ENCODE data around the gene ZNF772. TPM values are rescaled to one million over a fixed set of nuclear protein-coding genes. Genes with fewer than 3 reads are reported as not detected.

Gene ZNF772
- polyA plus RNA-seq, 1 donor (not counting 4 experiments of a cell fraction or from before 2014, with no cell fraction given): 5.2 TPM

DNA sequence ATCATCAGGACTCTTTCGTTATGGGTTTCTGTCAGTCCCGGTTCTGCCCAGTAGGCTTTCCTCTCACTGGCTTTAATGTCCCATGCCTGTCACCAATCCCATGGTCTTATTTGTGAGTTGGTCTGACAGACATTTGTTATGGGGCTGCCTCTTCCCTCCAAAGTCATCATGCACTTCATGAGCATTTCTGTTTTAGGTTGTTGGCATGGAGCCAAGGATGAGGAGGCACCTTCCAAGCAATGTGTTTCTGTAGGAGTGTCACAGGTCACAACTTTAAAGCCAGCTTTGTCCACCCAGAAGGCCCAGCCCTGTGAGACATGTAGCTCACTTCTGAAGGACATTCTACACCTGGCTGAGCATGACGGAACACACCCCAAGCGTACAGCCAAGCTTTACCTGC, 57.9 kb downstream of the ZNF772 start:
- Histone ChIP-seq H2AFZ (ENCODE audit: control insufficient read depth, low read length) (no peak overlapping the region), H3K9ac (ENCODE audit: control insufficient read depth, extremely low read depth, insufficient read depth, low read length) (no peak overlapping the region), H3K4me1 (ENCODE audit: control insufficient read depth, extremely low read depth, insufficient read depth, low read length) (no peaks in the 10 kb centered on the region), H3K4me3 (ENCODE audit: control insufficient read depth in 2 of 3, extremely low read depth in 1 of 3, insufficient read depth in 2 of 3, low read depth in 1 of 3, low read length in 3 of 3) (no peak overlapping the region), H3K27me3 (ENCODE audit: control insufficient read depth, extremely low read depth, insufficient read depth, low read length) (no peaks in the 10 kb centered on the region), H3K27ac (ENCODE audit: control insufficient read depth, insufficient read depth, low read length) (no peak overlapping the region), H3K36me3 (ENCODE audit: control insufficient read depth in 2 of 2, extremely low read depth in 1 of 2, insufficient read depth in 2 of 2, low read length in 2 of 2) (peaks cover 17 to 26% of the 10 kb centered on the region in 2 experiments), H3K4me2 (ENCODE audit: control insufficient read depth, extremely low read depth, insufficient read depth, low read depth, low read length) (no peak overlapping the region), H4K20me1 (ENCODE audit: control insufficient read depth, extremely low read depth, insufficient read depth, low read length) (no peaks in the 10 kb centered on the region), H3K79me2 (ENCODE audit: control insufficient read depth, insufficient read depth, low read length) (peaks cover 3% of the 10 kb centered on the region), H3K9me3 (ENCODE audit: control insufficient read depth, low read depth, low read length) (no peaks in the 10 kb centered on the region), H3K9me1 (ENCODE audit: control insufficient read depth, extremely low read depth, insufficient read depth, low read length) (no peaks in the 10 kb centered on the region)
- TF ChIP-seq, protein P1, sequence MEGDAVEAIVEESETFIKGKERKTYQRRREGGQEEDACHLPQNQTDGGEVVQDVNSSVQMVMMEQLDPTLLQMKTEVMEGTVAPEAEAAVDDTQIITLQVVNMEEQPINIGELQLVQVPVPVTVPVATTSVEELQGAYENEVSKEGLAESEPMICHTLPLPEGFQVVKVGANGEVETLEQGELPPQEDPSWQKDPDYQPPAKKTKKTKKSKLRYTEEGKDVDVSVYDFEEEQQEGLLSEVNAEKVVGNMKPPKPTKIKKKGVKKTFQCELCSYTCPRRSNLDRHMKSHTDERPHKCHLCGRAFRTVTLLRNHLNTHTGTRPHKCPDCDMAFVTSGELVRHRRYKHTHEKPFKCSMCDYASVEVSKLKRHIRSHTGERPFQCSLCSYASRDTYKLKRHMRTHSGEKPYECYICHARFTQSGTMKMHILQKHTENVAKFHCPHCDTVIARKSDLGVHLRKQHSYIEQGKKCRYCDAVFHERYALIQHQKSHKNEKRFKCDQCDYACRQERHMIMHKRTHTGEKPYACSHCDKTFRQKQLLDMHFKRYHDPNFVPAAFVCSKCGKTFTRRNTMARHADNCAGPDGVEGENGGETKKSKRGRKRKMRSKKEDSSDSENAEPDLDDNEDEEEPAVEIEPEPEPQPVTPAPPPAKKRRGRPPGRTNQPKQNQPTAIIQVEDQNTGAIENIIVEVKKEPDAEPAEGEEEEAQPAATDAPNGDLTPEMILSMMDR (optimal IDR thresholded peaks at IDR 0.05 in 1 of 3, IDR thresholded peaks at IDR 0.05 in 1 of 3, conservative IDR thresholded peaks at IDR 0.05 in 1 of 3; ENCODE audit: extremely low read depth in 1 of 3, insufficient read depth in 2 of 3, low read length in 3 of 3): no peak
- TF ChIP-seq EZH2 (IDR thresholded peaks at IDR 0.05; ENCODE audit: low read length): no peak
- DNase-seq (ENCODE audit: low read depth, low spot score) (no peak), FAIRE-seq (no peak)
- dilution Hi-C loops (cut with MboI; ENCODE audit: extremely low pct_ligation_motif_present, low sequenced_read_pairs): no loop called here

Small RNA genes within 50 kb of the gene (small RNA-seq; reads per million reads assigned to genes)
- gene VN1R107P (ENCODE audit: insufficient read length in 3 of 3, low read depth in 3 of 3, low replicate concordance in 1 of 3): 0 reads per million in 3 experiments

Other genes with a start within 250 kb of the ZNF772 start
- 0.54 to 0.94 TPM (median 0.70 TPM) in 3 replicates for gene AURKC, start 246.5 kb downstream of the ZNF772 start, polyA plus RNA-seq
- gene ZNF805, start 236.9 kb downstream of the ZNF772 start, polyA plus RNA-seq: 3.2 to 5.8 TPM (median 4.3 TPM) in 3 replicates
- 10.3 to 16.9 TPM (median 15.2 TPM) in 3 replicates for gene ZNF460, start 197.1 kb downstream of the ZNF772 start, polyA plus RNA-seq
- 2.1 to 2.9 TPM (median 2.5 TPM) in 3 replicates for gene ZNF543, start 157.1 kb downstream of the ZNF772 start, polyA plus RNA-seq
- gene ZNF304, start 126.3 kb downstream of the ZNF772 start, polyA plus RNA-seq: 7.4 to 8.1 TPM (median 7.7 TPM) in 3 replicates
- gene TRAPPC2B, start 114.0 kb downstream of the ZNF772 start, polyA plus RNA-seq: 15.8 to 22.2 TPM (median 20.8 TPM) in 3 replicates
- gene ZNF547, start 114.0 kb downstream of the ZNF772 start, polyA plus RNA-seq: 1.4 to 3.2 TPM (median 2.8 TPM) in 3 replicates
- 8.5 to 11.4 TPM (median 10.8 TPM) in 3 replicates for gene ZNF548, start 87.7 kb downstream of the ZNF772 start, polyA plus RNA-seq
- gene ZNF17, start 66.4 kb downstream of the ZNF772 start, polyA plus RNA-seq: 4.8 to 5.4 TPM (median 5.0 TPM) in 3 replicates
- 5.7 to 6.8 TPM (median 6.3 TPM) in 3 replicates for gene ZNF749, start 42.2 kb downstream of the ZNF772 start, polyA plus RNA-seq
- 0.09 to 0.46 TPM (median 0.17 TPM) in 3 replicates for gene VN1R1, start 20.4 kb downstream of the ZNF772 start, polyA plus RNA-seq
- 7.0 to 13.4 TPM (median 11.9 TPM) in 3 replicates for gene ZNF419, start 10.2 kb upstream of the ZNF772 start, polyA plus RNA-seq
- gene ZNF773, start 22.4 kb upstream of the ZNF772 start, polyA plus RNA-seq: 5.4 to 8.8 TPM (median 7.9 TPM) in 3 replicates
- gene ZNF549, start 49.8 kb upstream of the ZNF772 start, polyA plus RNA-seq: 5.6 to 7.7 TPM (median 6.3 TPM) in 3 replicates
- gene ZNF550, start 82.3 kb upstream of the ZNF772 start, polyA plus RNA-seq: 6.2 to 8.9 TPM (median 7.3 TPM) in 3 replicates
- 4.4 to 5.5 TPM (median 5.0 TPM) in 3 replicates for gene ZNF416, start 101.3 kb upstream of the ZNF772 start, polyA plus RNA-seq
- gene ZIK1, start 106.6 kb upstream of the ZNF772 start, polyA plus RNA-seq: 3.5 to 4.5 TPM (median 3.9 TPM) in 3 replicates
- 3.6 to 4.2 TPM (median 3.9 TPM) in 3 replicates for gene ZNF530, start 122.3 kb upstream of the ZNF772 start, polyA plus RNA-seq
- gene ZNF134, start 136.7 kb upstream of the ZNF772 start, polyA plus RNA-seq: 10.7 to 12.9 TPM (median 12.1 TPM) in 3 replicates
- gene ZNF211, start 155.6 kb upstream of the ZNF772 start, polyA plus RNA-seq: 9.4 to 19.5 TPM (median 15.5 TPM) in 3 replicates
- gene ZSCAN4, start 191.4 kb upstream of the ZNF772 start, polyA plus RNA-seq: 0.08 to 0.26 TPM (median 0.18 TPM) in 3 replicates
- gene ZNF551, start 204.4 kb upstream of the ZNF772 start, polyA plus RNA-seq: 7.2 to 8.5 TPM (median 8.3 TPM) in 3 replicates
- 1.7 to 2.8 TPM (median 2.3 TPM) in 3 replicates for gene ZNF154, start 231.6 kb upstream of the ZNF772 start, polyA plus RNA-seq

Measured in keratinocyte (primary cell).